HG03025 (cell line): ENCODE results near the gene ZNF681.
"Not testable (repeated sequence)": the region's sequence is repeated elsewhere in the genome, so short reads cannot be mapped to it uniquely, and the experiment has no call there.

ENCODE experiments used
- ATAC-seq: cut with Tn5 transposase; IDR thresholded peaks from one replicate; pipeline ENCODE4 v1.9.1; 2021; ENCODE audit warnings: mild to moderate bottlenecking, moderate library complexity; ENCODE audit not compliant: unreplicated experiment, low FRiP score

The ZNF681 gene

DNA sequence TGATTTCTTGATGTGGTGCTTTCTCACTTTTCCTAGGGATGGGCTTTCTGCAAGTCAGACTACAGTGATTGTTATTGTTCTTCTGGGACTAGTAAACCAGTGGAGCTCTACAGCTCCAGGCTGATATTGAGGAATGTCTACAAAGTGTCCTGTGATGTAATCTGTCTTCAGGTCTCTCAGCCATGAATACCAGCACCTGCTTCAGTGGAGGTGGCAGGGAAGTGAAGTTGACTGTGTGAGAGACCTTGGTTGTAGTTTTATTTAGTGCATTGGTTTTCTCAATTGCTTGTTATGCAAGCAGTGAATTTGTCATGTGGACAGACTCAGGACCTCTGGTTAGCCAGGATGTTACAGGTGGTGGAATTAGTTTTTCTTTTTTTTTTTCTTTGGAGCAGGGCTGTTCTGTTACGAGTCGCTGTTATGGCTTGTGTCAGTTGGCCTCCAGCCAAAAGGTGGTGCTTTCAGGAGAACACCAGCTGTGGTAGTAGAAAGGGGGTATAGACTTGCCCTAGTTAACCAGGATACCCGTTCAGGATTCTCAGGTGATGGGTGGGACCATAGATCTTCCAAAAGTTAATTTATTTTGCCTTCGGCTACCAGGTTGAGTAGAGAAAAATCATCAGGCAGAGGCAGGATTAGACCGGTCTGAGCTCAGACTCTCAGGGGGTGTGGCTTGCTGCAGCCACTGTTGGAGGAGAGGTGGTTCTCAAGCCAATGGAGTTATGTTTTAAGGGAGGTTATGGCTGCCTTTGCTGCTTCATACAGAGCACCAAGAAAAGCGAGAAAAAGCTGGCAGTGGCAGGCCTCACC is 59.8 kb downstream of the ZNF681 start:
- no peak for ATAC-seq

DNA sequence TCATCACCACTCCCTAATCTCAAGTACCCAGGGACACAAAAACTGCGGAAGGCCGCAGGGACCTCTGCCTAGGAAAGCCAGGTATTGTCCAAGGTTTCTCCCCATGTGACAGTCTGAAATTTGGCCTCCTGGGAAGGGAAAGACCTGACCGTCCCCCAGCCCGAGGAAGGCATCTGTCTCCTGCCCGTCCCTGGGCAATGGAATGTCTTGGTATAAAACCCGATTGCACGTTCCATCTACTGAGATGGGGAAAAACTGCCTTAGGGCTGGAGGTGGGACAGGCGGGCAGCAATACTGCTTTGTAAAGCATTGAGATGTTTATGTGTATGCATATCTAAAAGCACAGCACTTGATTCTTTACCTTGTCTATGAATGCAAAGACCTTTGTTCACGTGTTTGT is 65.8 kb downstream of the ZNF681 start:
- not testable (repeated sequence) for ATAC-seq
